ENCODE data around the gene S1PR1.

GRCh38 chr1:101233495-101233894, 3.3 kb upstream of the S1PR1 start:
- TF ChIP-seq, protein P1, sequence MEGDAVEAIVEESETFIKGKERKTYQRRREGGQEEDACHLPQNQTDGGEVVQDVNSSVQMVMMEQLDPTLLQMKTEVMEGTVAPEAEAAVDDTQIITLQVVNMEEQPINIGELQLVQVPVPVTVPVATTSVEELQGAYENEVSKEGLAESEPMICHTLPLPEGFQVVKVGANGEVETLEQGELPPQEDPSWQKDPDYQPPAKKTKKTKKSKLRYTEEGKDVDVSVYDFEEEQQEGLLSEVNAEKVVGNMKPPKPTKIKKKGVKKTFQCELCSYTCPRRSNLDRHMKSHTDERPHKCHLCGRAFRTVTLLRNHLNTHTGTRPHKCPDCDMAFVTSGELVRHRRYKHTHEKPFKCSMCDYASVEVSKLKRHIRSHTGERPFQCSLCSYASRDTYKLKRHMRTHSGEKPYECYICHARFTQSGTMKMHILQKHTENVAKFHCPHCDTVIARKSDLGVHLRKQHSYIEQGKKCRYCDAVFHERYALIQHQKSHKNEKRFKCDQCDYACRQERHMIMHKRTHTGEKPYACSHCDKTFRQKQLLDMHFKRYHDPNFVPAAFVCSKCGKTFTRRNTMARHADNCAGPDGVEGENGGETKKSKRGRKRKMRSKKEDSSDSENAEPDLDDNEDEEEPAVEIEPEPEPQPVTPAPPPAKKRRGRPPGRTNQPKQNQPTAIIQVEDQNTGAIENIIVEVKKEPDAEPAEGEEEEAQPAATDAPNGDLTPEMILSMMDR (IDR thresholded peaks at IDR 0.05), result no peak
- no peak for TF ChIP-seq POLR2AphosphoS5 (IDR thresholded peaks at IDR 0.05; ENCODE audit: insufficient read depth in 1 of 2, low read depth in 1 of 2)

All from vagina (tissue), 2 donors.